ENCODE data around the gene FERMT3. TPM values are rescaled to one million over a fixed set of nuclear protein-coding genes. Genes with fewer than 3 reads are reported as not detected.

FERMT3 gene
- total RNA-seq, 1 experiment from 2014 or later = 60.2 TPM

DNA sequence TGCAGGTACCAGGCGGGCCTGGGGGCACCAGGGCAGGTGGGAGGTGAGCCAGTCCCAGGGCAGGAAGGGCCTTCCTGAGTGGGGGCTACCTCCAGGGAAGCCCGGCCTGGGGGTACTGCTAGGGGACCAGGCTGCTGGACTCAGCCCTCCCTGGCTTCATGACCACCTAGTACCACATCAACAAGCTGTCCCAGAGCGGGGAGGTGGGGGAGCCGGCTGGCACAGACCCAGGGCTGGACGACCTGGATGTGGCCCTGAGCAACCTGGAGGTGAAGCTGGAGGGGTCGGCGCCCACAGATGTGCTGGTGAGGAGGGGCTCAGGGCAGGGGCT lies 12.8 kb downstream of the FERMT3 start:
- no peak for DNase-seq (ENCODE audit: extremely low read depth, low read depth)

DNA sequence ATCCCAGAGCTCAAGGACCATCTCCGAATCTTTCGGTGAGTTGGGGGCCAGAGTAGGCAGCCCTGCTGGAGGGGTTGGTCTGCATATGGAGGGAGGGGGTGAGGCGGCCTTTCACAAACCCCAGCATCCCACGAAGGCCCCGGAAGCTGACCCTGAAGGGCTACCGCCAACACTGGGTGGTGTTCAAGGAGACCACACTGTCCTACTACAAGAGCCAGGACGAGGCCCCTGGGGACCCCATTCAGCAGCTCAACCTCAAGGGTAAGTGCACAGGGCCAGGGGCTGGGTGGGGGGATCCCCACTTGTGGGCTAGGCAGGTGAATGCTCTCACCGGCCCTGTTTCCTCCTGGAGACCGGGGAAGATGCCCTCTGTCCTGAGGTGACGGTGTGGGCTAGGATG lies 13.2 kb downstream of the FERMT3 start:
- no peak for DNase-seq (ENCODE audit: extremely low read depth, low read depth)

- no peak for DNase-seq (ENCODE audit: extremely low read depth, low read depth)
Measured at GRCh38 chr11:64220271-64220670, 13.8 kb downstream of the FERMT3 start.

DNA sequence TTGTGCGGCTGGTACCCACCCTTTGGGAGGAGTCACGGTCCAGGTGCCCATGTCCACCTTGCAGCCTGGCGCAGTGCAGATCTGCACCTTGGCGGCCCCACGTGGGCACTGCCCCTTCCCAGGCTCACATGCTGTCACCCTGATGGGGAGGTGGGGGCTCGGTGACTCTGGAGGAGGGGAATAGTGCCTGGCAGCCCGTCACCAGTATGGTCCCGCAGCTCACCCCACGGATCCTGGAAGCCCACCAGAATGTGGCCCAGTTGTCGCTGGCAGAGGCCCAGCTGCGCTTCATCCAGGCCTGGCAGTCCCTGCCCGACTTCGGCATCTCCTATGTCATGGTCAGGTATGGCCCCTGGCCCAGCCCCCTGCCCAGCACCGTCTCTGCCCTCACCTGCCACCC lies 14.3 kb downstream of the FERMT3 start:
- no peak for DNase-seq (ENCODE audit: extremely low read depth, low read depth)

GRCh38 chr11:64222651-64223000 lies 16.1 kb downstream of the FERMT3 start:
- DNase-seq (ENCODE audit: extremely low read depth, low read depth) = no peak

- DNase-seq (ENCODE audit: extremely low read depth, low read depth) = no peak
Measured at GRCh38 chr11:64223001-64223651, 16.6 kb downstream of the FERMT3 start.

GRCh38 chr11:64224151-64224890 lies 17.8 kb downstream of the FERMT3 start:
- no peak for DNase-seq (ENCODE audit: extremely low read depth, low read depth)

DNA sequence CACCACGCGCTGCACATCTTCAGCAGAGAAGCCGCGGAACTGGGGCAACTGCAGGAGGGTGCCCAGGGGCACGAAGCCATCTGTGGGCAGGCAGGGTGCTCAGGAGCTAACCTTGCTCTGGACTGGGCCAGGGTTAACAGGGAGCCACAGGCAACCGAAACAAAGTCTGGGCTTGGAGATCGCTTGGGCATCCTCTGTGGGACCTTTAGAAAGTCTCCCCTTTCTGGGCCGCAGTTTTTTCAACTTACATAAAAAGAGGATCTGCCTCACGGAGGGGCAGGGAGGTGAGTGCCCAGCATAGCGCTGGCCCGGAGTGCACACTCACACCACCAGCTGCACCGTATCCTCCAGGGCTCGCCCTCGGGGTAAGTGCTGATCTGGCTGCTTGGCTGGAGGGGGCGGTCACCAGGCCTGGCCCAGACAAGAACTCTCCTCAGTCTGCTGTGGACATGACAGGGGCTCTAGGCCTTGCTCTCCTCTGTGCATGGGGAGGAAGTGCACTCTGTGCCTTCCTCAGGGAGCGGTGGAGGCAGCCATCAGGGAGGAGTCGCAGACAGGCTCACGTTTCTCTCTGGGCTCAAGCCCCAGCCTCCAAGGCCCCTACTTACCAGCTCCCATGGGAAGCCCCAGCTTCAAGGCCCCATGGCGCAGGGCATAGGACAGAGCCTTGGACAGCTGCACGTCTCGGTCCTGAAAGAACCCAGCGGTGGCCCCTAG lies 18.5 kb downstream of the FERMT3 start:
- no peak for DNase-seq (ENCODE audit: extremely low read depth, low read depth)

DNA sequence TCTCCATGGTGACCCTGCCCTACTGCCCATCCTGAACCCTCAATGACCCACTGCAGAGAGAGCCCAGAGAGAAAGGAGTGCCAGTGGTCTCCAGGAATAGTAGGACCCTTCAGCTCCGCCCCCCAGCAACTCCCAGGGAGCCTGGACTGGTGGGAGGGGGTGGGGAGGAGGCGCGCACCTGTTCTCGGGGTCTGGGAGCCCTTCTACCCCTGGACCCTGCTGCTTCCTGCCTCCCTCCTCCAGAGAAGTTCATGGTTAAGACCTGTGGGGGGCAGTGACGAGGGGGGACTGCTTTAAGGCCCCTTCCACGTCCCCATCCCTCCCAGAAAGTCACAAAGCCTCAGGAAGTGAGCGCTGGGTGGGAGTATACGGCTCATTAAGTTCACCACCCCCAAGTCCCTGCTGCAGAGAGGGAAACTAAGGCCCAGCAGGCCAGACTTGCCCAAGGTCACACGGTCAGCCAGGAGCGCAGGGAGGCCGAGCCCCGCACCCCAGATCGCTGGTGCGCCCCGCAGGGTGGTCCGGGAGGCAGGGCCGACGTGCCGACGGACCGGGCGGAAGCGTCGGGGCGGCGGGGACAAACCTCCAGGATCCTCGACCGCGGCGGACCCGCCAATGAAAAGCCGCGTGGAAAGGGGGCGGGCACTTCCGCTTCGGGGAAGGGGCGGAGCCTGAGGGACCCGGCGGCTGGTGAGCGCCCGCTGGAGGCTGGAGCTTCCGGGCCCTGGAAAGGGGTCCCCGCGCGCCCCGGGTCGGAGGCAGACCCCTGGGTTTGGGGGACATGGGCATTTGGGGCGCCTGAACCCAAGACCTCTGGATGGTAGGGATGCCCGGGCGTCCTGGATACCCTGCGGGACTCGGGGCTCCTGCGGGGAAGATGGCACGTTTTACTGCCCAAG lies 19.3 kb downstream of the FERMT3 start, which contains the start of the genes NUDT22 and TRPT1:
Gene NUDT22, plus strand, starts transcription at position 667 of the 899 bp plus-strand sequence. CDS start 379 bp downstream, outside the sequence.
Gene TRPT1, minus strand, starts transcription at position 579 of the 899 bp plus-strand sequence. Its CDS starts 326 bp downstream, at position 253.
- DNase-seq (ENCODE audit: extremely low read depth, low read depth) = peak; percentile 64

- no peak for DNase-seq (ENCODE audit: extremely low read depth, low read depth)
Measured at GRCh38 chr11:64226507-64227051, 20.1 kb downstream of the FERMT3 start.

DNA sequence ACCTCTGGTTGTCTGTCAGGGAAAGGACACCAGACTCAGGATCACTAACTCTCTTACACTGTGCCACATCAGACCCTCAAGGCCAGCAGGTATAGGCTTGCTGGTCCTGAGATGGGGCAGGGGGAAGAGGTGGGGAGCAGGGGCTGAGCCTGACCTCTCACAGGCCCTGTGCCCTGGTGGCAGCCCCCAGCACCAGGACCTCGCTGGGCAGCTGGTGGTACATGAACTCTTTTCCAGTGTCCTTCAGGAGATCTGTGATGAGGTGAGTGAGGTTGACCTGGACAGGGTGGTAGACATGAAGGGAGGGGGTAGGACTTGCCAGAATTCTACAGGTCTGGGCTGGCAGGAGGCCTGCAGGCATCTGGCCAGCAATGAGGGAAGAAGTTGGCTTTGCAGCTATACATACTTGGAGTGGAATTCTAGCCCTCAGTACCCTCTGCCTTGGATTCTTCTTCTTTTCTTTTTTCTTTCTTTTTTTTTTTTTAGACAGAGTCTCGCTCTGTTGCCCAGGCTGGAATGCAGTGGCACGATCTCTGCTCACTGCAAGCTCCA lies 21.0 kb downstream of the FERMT3 start:
- no peak for DNase-seq (ENCODE audit: extremely low read depth, low read depth)

GRCh38 chr11:64229090-64229743 lies 22.7 kb downstream of the FERMT3 start:
- no peak for DNase-seq (ENCODE audit: extremely low read depth, low read depth)

DNA sequence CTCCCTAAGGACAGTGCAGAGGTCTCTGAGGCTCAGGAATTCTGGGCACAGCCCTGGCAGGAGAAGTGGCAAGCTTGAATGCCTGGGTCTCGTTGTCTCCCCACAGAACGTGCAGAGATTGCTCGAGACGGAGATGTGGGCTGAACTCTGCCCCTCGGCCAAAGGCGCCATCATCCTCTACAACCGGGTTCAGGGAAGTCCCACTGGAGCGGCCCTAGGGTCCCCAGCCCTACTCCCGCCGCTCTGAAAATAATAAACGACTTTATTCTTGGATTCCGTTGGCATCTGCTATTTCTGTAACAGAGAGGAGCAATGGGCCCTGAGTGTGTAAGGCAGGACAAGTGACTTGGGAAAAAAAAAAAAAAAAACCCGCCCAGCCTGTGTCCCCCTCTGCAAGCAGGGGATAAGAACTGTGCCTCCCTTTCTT lies 23.2 kb downstream of the FERMT3 start:
- no peak for DNase-seq (ENCODE audit: extremely low read depth, low read depth)

DNA sequence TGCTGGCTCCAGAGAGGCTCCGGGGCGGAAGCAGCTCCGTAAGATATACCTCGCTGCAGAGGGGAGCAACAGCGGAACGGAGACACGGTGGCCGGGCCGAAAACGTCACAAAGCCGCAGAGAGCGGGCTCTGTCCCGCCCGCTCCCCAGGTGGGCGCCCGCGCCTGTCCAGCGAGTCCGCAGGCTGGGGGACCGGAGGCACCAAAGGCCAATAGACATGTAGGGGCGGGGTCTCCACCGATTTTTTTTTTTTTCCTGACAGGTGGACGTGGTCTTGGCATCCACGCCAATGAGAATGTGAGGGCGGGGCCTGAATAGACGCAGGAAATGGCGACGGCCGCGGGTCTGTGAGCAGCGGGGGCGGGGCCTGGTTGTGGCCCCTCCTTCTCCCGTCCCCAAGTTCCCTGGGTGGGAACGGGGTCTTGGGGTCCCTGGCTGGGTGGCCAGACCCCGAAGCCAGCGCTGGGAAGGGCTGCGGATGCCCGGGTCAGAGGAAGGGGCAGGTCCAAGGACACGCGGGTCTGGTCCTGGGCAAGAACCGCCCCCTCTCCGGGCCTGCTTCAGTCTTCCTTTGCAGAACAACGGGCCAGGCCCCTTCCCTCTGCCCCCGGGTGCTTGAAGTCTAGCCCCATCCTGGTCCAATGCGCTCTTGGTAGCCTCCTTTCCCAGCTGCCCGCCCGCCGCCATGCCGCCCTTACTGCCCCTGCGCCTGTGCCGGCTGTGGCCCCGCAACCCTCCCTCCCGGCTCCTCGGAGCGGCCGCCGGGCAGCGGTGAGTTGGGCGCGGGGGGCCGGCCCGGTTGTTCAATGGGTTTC lies 23.9 kb downstream of the FERMT3 start, which contains the start of gene DNAJC4:
Gene DNAJC4, plus strand, starts transcription at position 378 of the 814 bp plus-strand sequence. Its CDS starts 307 bp downstream, at position 685.
- peak; percentile 84 for DNase-seq (ENCODE audit: extremely low read depth, low read depth)

GRCh38 chr11:64230985-64231365 lies 24.5 kb downstream of the FERMT3 start:
- no peak for DNase-seq (ENCODE audit: extremely low read depth, low read depth)

DNA sequence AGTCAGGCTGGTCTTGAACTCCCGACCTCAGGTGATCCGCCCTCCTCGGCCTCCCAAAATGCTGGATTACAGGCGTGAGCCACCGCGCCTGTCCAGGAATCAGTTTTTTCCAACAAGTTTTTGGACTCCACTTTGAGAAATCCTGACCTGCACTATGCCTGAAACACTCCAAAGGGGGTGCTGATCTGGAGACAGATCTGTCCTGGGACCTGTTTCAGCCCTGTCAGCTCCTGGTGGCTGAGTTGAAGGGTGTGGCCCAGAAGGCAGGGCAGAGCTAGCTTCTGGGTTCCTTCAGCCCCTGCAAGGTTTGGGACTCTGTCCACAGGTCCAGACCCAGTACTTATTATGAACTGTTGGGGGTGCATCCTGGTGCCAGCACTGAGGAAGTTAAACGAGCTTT lies 25.0 kb downstream of the FERMT3 start:
- no peak for DNase-seq (ENCODE audit: extremely low read depth, low read depth)

DNA sequence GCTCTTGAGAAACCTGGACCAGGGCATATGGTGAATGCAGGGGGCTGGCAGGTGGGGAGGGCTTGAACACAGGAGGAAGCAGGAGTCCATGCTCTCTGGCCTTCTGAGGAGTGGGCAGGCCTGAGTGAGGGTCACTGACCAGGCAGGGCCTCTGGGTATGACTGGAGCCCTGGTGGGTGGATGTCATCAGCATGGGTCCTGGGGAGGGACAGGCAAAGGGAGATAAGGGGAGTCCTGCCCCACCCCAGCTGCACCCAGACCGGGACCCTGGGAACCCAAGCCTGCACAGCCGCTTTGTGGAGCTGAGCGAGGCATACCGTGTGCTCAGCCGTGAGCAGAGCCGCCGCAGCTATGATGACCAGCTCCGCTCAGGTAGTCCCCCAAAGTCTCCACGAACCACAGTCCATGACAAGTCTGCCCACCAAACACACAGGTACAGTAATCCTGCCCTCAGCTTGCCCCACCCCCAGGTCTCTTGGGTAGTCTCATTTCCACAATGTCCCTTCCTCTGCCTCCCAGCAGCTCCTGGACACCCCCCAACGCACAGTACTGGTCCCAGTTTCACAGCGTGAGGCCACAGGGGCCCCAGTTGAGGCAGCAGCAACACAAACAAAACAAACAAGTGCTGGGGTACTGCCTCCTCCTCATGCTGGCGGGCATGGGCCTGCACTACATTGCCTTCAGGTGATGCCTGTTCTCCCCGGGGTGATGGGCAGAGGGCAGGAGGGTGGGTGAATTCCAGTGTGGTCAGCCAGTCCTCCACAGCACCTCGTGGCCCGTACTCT lies 25.9 kb downstream of the FERMT3 start:
- no peak for DNase-seq (ENCODE audit: extremely low read depth, low read depth)

DNA sequence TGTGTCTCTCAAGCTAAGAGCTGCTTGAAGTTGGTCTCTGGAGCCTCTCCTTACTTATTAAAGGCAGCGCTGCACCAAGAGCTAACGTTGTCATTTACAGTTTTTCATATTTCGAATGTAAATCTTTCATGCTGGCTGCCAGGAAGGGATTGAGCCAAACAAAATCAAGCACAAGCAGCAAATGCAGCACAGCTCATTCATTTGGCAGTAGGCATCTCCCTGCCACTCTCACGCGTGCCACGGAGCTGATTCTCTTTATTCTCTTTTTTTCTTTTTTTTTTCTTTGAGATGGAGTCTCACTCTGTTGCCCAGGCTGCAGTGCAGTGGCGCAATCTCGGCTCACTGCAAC lies 26.4 kb downstream of the FERMT3 start:
- DNase-seq (ENCODE audit: extremely low read depth, low read depth) = no peak
